Stimulated activated CD8-positive, alpha-beta memory T cell treated with anti-CD3 and anti-CD28 coated beads, Interleukin-4, amount 100 ng/mL, for 4 hours (primary cell): ENCODE measurements around the gene S100P.
A peak's percentile ranks its signal among the peaks of the same experiment; 100 is the strongest.
"Not testable (repeated sequence)": the region's sequence is repeated elsewhere in the genome, so short reads cannot be mapped to it uniquely, and the experiment has no call there.

Experiments
- DNase-seq, 2 donors: peaks; one replicate each; pipeline ENCODE4 v3.0.0-alpha.2; 2020; ENCODE audit warnings: low read depth in 2 of 2, low spot score in 1 of 2

Gene S100P

GRCh38 chr4:6720202-6720699, 26.6 kb downstream of the S100P start:
- DNase-seq = peak; percentile 62 to 83

GRCh38 chr4:6721121-6721520, 27.4 kb downstream of the S100P start:
- no peak for DNase-seq

- no peak for DNase-seq
These were observed 29.2 kb downstream of the S100P start for GRCh38 chr4:6722891-6723290.

GRCh38 chr4:6723851-6724250, 30.2 kb downstream of the S100P start:
- DNase-seq = no peak

GRCh38 chr4:6724421-6725111, 30.9 kb downstream of the S100P start:
- DNase-seq = no peak

GRCh38 chr4:6725427-6725961, 31.8 kb downstream of the S100P start:
- DNase-seq = not testable (repeated sequence)

GRCh38 chr4:6727081-6727942, 33.6 kb downstream of the S100P start:
- DNase-seq = no peak

- no peak for DNase-seq
These were observed 34.2 kb downstream of the S100P start for GRCh38 chr4:6727943-6728250.

GRCh38 chr4:6728320-6729029, 34.8 kb downstream of the S100P start:
- DNase-seq = no peak

GRCh38 chr4:6730603-6731317, 37.1 kb downstream of the S100P start:
- DNase-seq = no peak

- DNase-seq = no peak
These were observed 37.6 kb downstream of the S100P start for GRCh38 chr4:6731318-6731675.

- DNase-seq = no peak
These were observed 38.1 kb downstream of the S100P start for GRCh38 chr4:6731780-6732179.

GRCh38 chr4:6732441-6733357, 39.0 kb downstream of the S100P start:
- DNase-seq = no peak

- DNase-seq = no peak
These were observed 39.9 kb downstream of the S100P start for GRCh38 chr4:6733358-6734164.

- DNase-seq = no peak
These were observed 40.6 kb downstream of the S100P start for GRCh38 chr4:6734165-6734786.

- no peak for DNase-seq
These were observed 46.2 kb downstream of the S100P start for GRCh38 chr4:6739920-6740319.

- DNase-seq = no peak
These were observed 46.7 kb downstream of the S100P start for GRCh38 chr4:6740347-6740746.

- no peak for DNase-seq
These were observed 48.8 kb downstream of the S100P start for GRCh38 chr4:6742507-6742906.

GRCh38 chr4:6742989-6743388, 49.3 kb downstream of the S100P start:
- no peak for DNase-seq
